ENCODE results near the gene ZNF469. TPM values are rescaled to one million over a fixed set of nuclear protein-coding genes. Genes with fewer than 3 reads are reported as not detected.

Gene ZNF469
- polyA plus RNA-seq, 1 donor (not counting 4 experiments of a cell fraction or from before 2014, with no cell fraction given) = not detected

GRCh38 chr16:88377961-88378360 lies 4.8 kb upstream of the ZNF469 start:
- peaks cover 5% of the 10 kb centered on the region for H3K9me3 ChIP-seq (ENCODE audit: control insufficient read depth, low read depth, low read length)
- no peak overlapping the region for H3K4me2 ChIP-seq (ENCODE audit: control insufficient read depth, extremely low read depth, insufficient read depth, low read depth, low read length)
- no peak overlapping the region for H3K4me3 ChIP-seq (ENCODE audit: control insufficient read depth in 2 of 3, extremely low read depth in 1 of 3, insufficient read depth in 2 of 3, low read depth in 1 of 3, low read length in 3 of 3)
- H3K4me1 ChIP-seq (ENCODE audit: control insufficient read depth, extremely low read depth, insufficient read depth, low read length) = no peaks in the 10 kb centered on the region
- DNase-seq (ENCODE audit: low read depth, low spot score) (no peak), FAIRE-seq (no peak)
- H3K36me3 ChIP-seq (ENCODE audit: control insufficient read depth in 2 of 2, extremely low read depth in 1 of 2, insufficient read depth in 2 of 2, low read length in 2 of 2) = no peaks in the 10 kb centered on the region
- H3K27me3 ChIP-seq (ENCODE audit: control insufficient read depth, extremely low read depth, insufficient read depth, low read length) = peaks cover 14% of the 10 kb centered on the region
- no peak overlapping the region for H3K27ac ChIP-seq (ENCODE audit: control insufficient read depth, insufficient read depth, low read length)
- H3K9me1 ChIP-seq (ENCODE audit: control insufficient read depth, extremely low read depth, insufficient read depth, low read length) = no peaks in the 10 kb centered on the region
- no peak for TF ChIP-seq CTCF (optimal IDR thresholded peaks at IDR 0.05 in 1 of 3, IDR thresholded peaks at IDR 0.05 in 1 of 3, conservative IDR thresholded peaks at IDR 0.05 in 1 of 3; ENCODE audit: extremely low read depth in 1 of 3, insufficient read depth in 2 of 3, low read length in 3 of 3)
- no peak for TF ChIP-seq EZH2 (IDR thresholded peaks at IDR 0.05; ENCODE audit: low read length)
- no peaks in the 10 kb centered on the region for H3K79me2 ChIP-seq (ENCODE audit: control insufficient read depth, insufficient read depth, low read length)
- H4K20me1 ChIP-seq (ENCODE audit: control insufficient read depth, extremely low read depth, insufficient read depth, low read length) = no peaks in the 10 kb centered on the region
- H3K9ac ChIP-seq (ENCODE audit: control insufficient read depth, extremely low read depth, insufficient read depth, low read length) = no peak overlapping the region
- no peak overlapping the region for H2AFZ ChIP-seq (ENCODE audit: control insufficient read depth, low read length)
- dilution Hi-C loops (cut with MboI; ENCODE audit: extremely low pct_ligation_motif_present, low sequenced_read_pairs) = no loop called here

GRCh38 chr16:88378401-88378800 lies 4.4 kb upstream of the ZNF469 start:
- Histone ChIP-seq H3K9me3 (ENCODE audit: control insufficient read depth, low read depth, low read length) (peaks cover 5% of the 10 kb centered on the region), H3K79me2 (ENCODE audit: control insufficient read depth, insufficient read depth, low read length) (no peaks in the 10 kb centered on the region), H3K9ac (ENCODE audit: control insufficient read depth, extremely low read depth, insufficient read depth, low read length) (no peak overlapping the region), H2AFZ (ENCODE audit: control insufficient read depth, low read length) (no peak overlapping the region), H3K4me1 (ENCODE audit: control insufficient read depth, extremely low read depth, insufficient read depth, low read length) (no peaks in the 10 kb centered on the region), H3K36me3 (ENCODE audit: control insufficient read depth in 2 of 2, extremely low read depth in 1 of 2, insufficient read depth in 2 of 2, low read length in 2 of 2) (no peaks in the 10 kb centered on the region), H3K9me1 (ENCODE audit: control insufficient read depth, extremely low read depth, insufficient read depth, low read length) (no peaks in the 10 kb centered on the region), H4K20me1 (ENCODE audit: control insufficient read depth, extremely low read depth, insufficient read depth, low read length) (no peaks in the 10 kb centered on the region), H3K4me2 (ENCODE audit: control insufficient read depth, extremely low read depth, insufficient read depth, low read depth, low read length) (no peak overlapping the region), H3K27me3 (ENCODE audit: control insufficient read depth, extremely low read depth, insufficient read depth, low read length) (peaks cover 15% of the 10 kb centered on the region), H3K27ac (ENCODE audit: control insufficient read depth, insufficient read depth, low read length) (no peak overlapping the region), H3K4me3 (ENCODE audit: control insufficient read depth in 2 of 3, extremely low read depth in 1 of 3, insufficient read depth in 2 of 3, low read depth in 1 of 3, low read length in 3 of 3) (no peak overlapping the region)
- FAIRE-seq (no peak), DNase-seq (ENCODE audit: low read depth, low spot score) (no peak)
- TF ChIP-seq CTCF (optimal IDR thresholded peaks at IDR 0.05 in 1 of 3, IDR thresholded peaks at IDR 0.05 in 1 of 3, conservative IDR thresholded peaks at IDR 0.05 in 1 of 3; ENCODE audit: extremely low read depth in 1 of 3, insufficient read depth in 2 of 3, low read length in 3 of 3) (no peak), EZH2 (IDR thresholded peaks at IDR 0.05; ENCODE audit: low read length) (no peak)
- dilution Hi-C loops (cut with MboI; ENCODE audit: extremely low pct_ligation_motif_present, low sequenced_read_pairs) = no loop called here
